Omental fat pad (tissue), 4 donors: ENCODE data around the gene MTX1. TPM values are rescaled to one million over a fixed set of nuclear protein-coding genes. Genes with fewer than 3 reads are reported as not detected.
A peak's percentile ranks its signal among the peaks of the same experiment; 100 is the strongest.

Experiments used
- ATAC-seq: fragments of 150-250 bp; one replicate; pipeline ENCODE4 v1.9.1; 2016; ENCODE audit warnings: mild to moderate bottlenecking, moderate library complexity; ENCODE audit not compliant: low FRiP score
- DNase-seq: peaks from one replicate; pipeline ENCODE4 v3.0.0-alpha.2; 2019; ENCODE audit warnings: low spot score
- total RNA-seq, 4 donors: library from RNA; depleted of rRNA; stranded (reverse); fragments of >200 nt; gene quantifications; one replicate each; pipeline ENCODE4 v1.1.0, GENCODE V29; 2016
- TF ChIP-seq, protein P1 (sequence below), 3 donors: fragments of 450-650 bp; IDR thresholded peaks; one replicate each; pipeline ENCODE4 v1.5.1; 2016 to 2017; ENCODE audit warnings: antibody characterized with exemption in 3 of 3, mild to moderate bottlenecking in 3 of 3, moderate library complexity in 2 of 3

MTX1 gene
- total RNA-seq, 4 donors from 2014 or later, result 38.3 to 52.0 (median 40.8) TPM

GRCh38 chr1:155171836-155172731, 36.4 kb upstream of the MTX1 start:
- TF ChIP-seq, protein P1, sequence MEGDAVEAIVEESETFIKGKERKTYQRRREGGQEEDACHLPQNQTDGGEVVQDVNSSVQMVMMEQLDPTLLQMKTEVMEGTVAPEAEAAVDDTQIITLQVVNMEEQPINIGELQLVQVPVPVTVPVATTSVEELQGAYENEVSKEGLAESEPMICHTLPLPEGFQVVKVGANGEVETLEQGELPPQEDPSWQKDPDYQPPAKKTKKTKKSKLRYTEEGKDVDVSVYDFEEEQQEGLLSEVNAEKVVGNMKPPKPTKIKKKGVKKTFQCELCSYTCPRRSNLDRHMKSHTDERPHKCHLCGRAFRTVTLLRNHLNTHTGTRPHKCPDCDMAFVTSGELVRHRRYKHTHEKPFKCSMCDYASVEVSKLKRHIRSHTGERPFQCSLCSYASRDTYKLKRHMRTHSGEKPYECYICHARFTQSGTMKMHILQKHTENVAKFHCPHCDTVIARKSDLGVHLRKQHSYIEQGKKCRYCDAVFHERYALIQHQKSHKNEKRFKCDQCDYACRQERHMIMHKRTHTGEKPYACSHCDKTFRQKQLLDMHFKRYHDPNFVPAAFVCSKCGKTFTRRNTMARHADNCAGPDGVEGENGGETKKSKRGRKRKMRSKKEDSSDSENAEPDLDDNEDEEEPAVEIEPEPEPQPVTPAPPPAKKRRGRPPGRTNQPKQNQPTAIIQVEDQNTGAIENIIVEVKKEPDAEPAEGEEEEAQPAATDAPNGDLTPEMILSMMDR (IDR thresholded peaks at IDR 0.05), result no peak
- no peak for ATAC-seq
- no peak for DNase-seq

- DNase-seq, result peak; percentile 75
- peak; percentile 68 for ATAC-seq
- TF ChIP-seq, protein P1 (IDR thresholded peaks at IDR 0.05), result peak in 2 of 3 donors; percentile 14 to 17
Measured at GRCh38 chr1:155172732-155173477, 35.6 kb upstream of the MTX1 start, which contains the start of gene KRTCAP2. KRTCAP2 (minus strand) TSS chr1:155173304; CDS start chr1:155173224, 80 bp downstream.

DNA sequence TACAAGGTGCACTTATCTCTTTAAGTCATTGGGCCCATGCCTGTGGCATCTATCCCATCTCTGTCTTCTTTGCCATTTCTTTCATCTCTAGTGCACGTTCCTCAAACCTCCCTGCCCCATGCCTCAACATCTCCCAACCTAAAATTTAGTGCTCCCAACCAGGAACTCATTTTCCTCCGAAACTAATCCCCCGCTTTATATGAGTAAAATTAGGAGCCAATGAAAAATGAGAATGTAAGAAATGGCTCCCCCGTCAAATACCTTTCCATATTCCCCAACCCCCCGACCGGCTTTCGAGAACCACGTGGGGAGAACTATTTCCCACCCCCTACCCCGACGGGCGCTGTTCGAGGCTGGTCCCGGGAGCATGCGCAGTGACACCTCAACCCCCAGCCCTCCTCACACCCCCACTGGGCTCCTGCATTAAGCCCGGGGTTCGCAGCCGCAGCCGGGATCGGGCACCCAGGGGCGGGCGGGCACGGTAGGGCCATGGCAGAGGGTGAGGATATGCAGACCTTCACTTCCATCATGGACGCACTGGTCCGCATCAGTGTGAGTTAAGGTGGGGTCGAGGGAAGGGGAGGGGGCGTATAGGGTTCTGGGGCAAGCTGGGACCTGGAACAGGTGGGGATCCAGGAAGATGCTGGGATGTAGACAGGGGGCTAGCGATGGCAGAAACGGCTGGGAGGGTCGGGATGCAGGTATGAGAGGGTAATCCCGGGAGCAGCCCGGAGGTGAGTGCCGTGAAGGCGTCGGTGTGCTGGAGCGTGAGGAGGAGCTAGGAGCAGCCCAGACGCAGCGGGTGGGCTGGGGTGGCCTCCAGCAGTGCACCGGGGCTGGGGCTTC, 34.8 kb upstream of the MTX1 start, which contains the start of gene TRIM46:
Gene TRIM46, plus strand, starts transcription at position 372 of the 846 bp plus-strand sequence. Its CDS starts 118 bp downstream, at position 490.
- TF ChIP-seq, protein P1 (IDR thresholded peaks at IDR 0.05), result peak in 1 of 3 donors; percentile 1
- no peak for ATAC-seq
- DNase-seq, result no peak

DNA sequence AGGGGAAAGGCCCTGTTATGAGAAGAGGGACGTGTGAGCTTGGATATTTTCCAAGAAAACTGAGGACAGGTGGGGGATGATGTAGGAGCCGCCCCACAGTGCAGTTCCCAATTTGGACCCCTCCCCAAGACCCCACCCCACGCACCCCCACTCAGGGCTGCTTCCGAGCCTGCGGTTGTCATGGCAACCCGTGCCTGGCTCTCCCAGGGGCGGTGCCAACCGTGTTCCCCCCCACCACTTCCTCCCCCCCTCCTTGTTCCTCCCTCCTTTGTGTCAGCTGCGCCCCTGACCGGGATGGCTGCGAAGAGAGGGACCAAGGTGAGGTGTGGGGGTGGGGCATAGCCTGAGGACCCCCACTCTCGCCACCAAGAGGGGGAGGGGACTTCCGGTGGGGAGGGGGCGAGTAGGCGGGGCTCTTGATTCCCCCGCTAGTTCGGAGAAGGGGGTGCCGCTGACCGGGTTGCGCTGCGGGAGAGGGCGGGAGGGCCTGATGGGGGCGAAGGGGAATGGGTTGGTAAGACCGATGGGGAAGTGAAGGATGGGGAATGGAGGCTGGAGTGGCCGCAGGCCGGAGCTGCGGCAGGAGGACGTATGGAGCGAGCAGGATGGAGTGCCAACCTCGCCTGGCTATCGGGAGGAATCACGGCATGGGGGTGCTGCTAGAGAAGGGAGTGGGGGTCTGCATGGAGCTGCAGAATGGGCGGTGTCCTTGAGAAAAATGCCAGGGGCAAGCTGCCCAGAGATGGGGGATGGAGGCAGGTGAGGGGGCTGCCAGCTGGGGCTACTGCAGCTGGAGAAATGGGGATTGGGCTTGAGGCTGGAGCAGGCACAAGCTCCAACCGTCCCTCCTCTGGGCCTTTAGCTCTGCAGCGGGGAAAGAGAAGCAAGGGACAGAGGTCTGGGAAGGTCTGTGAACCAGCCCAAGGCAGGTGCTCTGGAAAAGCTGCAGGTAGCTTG, 33.9 kb upstream of the MTX1 start:
- no peak for DNase-seq
- TF ChIP-seq, protein P1 (IDR thresholded peaks at IDR 0.05), result no peak
- no peak for ATAC-seq

- DNase-seq, result no peak
- TF ChIP-seq, protein P1 (IDR thresholded peaks at IDR 0.05), result no peak
- no peak for ATAC-seq
Measured at GRCh38 chr1:155175281-155175926, 33.1 kb upstream of the MTX1 start.
